NCI-H1436 treated with DMSO at 0.1 percent for 48 hours (cell line): ENCODE measurements around the gene NOP9.

Experiments used
- DNase-seq: peaks from one replicate; lab custom pipeline; 2025; lab: John Stamatoyannopoulos, UW

Gene NOP9

DNA sequence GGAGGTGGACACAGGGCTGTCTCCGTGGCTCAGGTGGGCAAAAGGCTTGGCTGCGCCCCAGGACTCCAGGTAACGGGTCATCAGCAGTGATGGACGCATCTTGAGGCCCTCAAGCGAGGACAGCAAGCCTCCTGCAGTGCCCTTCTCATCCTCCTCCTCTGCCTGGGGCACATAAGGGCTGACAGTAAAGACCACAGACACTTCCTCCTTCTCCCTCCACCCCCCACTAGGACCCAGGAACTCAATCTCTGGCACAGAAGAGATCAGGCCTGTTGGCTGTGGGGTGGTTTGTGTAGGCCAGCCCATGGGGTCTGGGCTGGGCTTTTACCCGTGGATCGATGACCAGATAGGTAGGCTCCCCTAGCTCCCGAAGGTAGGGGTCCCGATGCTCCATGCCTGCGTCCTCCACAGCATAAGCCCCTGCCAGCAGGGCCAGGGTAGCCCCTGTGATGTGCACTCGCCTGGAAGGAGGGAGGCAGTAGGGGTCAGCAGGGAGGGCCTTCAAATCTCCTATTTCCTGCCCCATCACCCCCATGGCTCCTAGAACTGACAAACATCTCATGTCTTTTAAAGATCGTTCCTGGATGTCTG lies 29.5 kb downstream of the NOP9 start:
- no peak for DNase-seq

DNA sequence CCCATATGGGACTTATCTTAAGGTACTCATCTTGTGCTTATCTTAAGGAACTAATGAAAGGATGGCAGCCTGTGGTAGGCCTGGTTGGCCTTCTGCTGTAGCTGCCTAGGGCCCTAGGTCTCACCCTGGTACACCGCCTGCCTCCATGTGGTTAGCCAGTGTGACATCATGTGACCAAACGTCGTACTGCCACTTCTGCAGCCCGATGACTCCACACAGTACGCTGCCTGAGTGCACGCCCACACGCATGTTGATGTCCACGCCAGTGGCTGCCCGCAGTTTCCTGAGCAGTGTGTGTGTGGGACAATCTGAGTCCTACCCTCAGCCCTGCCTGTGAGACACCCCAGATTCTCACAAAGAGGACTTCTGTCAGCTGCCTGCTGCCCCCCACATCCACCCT lies 30.1 kb downstream of the NOP9 start:
- DNase-seq, result no peak

DNA sequence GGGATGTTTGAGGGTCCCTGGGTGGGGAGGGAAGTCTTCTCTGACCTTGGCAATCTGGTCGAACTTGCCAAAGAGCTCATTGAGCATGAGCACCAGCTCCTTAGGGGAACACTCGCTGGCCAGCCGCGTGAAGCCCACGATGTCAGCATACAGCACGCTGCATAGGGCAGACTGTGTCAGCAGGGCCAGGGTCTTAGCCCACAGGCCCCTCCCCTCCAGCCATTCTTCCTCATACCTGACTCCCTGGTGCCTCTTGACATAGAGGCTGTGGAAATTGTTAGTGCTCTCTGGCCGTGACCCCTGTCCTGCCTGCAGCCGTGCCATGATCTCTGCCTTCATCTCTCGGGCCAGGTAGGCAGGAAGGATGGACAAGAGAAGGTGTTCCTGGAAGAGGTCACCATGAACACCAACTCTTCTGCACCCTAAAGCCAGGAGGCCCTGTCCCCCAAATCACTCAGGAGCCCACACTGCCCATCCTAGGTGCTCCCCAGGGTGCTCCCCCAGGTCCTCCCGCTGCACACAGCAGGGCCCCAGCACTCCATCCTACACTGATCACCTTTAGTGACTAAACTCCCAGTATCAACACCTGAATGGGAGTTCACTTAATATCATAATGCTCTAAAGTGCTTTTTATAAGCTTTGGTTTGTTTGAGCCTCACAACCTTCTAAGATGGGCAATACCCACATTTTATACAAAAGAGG lies 31.5 kb downstream of the NOP9 start:
- no peak for DNase-seq

DNA sequence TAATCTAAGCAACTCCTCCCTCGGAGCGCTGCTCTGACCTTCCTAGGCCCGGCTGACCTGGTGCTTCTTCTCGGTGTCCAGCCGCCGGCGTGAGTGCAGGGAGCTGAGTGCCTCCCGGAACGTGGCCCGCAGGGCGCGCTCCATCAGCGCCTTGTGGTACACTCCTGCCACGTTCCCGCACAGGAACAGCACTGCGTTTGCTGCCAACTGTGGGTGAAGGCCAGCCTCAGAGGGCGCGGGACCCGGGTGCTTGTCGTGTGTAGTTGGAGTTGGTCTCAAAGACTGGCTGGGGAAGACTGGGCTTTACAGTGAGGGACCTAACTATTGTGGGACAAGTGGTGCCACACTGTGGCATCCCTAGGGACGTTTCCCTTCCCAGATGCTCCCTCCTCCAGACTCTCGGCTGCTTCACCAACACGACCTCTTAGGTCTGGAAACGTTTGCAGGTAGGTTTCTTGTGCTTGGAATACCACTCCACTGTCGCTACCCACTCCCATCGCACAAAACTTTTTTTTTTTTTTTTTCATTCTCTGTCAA lies 32.1 kb downstream of the NOP9 start:
- no peak for DNase-seq

GRCh38 chr14:24332268-24332993 lies 32.8 kb downstream of the NOP9 start:
- no peak for DNase-seq

DNA sequence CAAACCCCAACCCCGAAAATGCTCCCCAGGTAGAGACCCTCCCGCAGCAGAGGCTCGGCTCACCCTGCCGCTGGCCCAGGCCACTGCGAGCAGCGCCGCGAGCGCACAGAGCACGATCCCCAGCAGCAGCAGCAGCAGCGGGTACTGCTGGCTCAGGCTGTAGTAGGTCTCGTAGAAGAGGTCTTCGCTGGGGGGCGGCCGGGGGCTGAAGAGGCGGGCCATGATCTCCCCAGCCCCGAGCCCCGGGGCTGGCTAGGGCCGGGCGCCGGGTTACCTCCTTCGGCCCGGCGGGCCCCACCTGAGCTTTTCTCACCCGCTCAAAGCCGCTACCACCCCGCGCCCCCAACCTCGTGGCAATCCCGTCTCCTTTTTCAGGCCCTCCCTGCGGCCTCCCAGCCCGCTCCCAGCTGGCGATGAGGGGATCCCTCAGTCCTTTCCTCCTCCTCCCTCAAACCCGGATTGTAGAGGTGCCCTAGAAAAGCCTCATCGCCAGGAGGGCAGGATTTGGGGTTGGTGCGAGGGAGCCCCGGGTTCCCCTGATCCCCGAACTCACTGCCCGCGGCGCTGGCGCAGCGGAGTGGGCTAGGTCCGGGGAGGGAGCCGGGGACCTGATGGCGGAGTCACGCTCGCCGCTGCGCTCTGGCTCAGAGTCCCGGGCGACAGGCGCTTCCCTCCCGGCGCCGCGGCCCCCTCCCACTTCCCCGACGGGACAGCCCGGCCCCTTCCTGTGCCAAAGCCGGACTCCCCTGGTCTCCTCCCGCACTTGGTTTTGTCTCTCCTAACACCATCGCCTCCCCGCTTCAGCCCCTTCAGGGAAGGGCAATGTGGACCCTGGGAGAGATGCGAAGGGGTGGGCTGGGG lies 35.0 kb downstream of the NOP9 start, which contains the start of gene ADCY4:
Gene ADCY4, minus strand, starts transcription at position 641 of the 861 bp plus-strand sequence. Its CDS starts 419 bp downstream, at position 222.
- no peak for DNase-seq

- no peak for DNase-seq
Measured at GRCh38 chr14:24335461-24336171, 36.0 kb downstream of the NOP9 start.

DNA sequence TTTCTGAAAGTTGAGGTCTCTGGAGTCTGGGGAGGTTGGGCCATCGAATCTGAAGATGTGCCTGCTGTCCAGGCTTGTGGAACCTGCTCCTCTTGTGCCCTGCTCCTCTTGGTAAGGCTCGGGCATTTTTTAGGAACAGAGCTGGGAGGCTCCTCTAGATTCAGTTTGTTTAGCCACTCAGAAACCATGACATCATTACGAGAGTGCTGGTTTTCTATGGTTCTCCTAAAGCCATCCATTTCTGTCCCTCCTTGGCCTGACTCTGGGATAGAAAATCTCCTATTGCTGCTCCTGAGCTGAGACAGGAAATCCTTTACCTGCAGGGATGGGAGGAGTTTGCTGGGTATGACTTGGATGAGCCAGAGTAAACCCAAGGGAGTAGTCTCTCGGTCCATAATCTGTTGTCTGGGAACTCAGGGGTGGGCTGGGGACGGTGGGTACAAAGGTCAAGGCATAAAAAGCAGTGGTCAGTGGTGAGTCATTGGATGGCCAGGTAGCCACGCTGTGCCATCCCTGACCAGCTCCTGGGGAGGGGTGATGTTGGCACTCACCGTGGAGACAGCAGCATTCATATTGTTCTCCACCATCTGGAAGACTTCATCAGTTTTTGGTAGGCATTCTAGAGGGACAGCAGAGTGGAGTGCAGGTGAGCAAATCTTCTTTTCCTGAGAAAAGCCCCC lies 37.6 kb downstream of the NOP9 start:
- no peak for DNase-seq

GRCh38 chr14:24337824-24338175 lies 38.1 kb downstream of the NOP9 start:
- no peak for DNase-seq

GRCh38 chr14:24338843-24339242 lies 39.2 kb downstream of the NOP9 start:
- no peak for DNase-seq

- DNase-seq, result no peak
Measured at GRCh38 chr14:24339284-24340151, 39.9 kb downstream of the NOP9 start, which contains the start of gene RIPK3. RIPK3 (minus strand) TSS chr14:24339991; CDS start chr14:24339826, 165 bp downstream.

- DNase-seq, result no peak
Measured at GRCh38 chr14:24340606-24341005, 41.0 kb downstream of the NOP9 start.

GRCh38 chr14:24342889-24343288 lies 43.2 kb downstream of the NOP9 start:
- DNase-seq, result no peak

GRCh38 chr14:24343795-24344660 lies 44.4 kb downstream of the NOP9 start:
- DNase-seq, result no peak

- no peak for DNase-seq
Measured at GRCh38 chr14:24347134-24347533, 47.5 kb downstream of the NOP9 start.

- no peak for DNase-seq
Measured at GRCh38 chr14:24348186-24348585, 48.5 kb downstream of the NOP9 start.

- DNase-seq, result no peak
Measured at GRCh38 chr14:24349742-24350141, 50.1 kb downstream of the NOP9 start.

GRCh38 chr14:24351517-24351916 lies 51.9 kb downstream of the NOP9 start:
- DNase-seq, result no peak
